Hematopoietic multipotent progenitor cell (in vitro differentiated cells): ENCODE measurements around the gene ATG7. TPM values are rescaled to one million over a fixed set of nuclear protein-coding genes. Genes with fewer than 3 reads are reported as not detected.

Experiments used
- DNase-seq, 3 donors: peaks; one replicate each; pipeline ENCODE4 v3.0.0-alpha.2; 2011 to 2015; ENCODE audit warnings: low read depth in 2 of 3, low spot score in 2 of 3
- total RNA-seq: library from RNA; depleted of rRNA; stranded (reverse); fragments of >200 nt; gene quantifications from one replicate; pipeline ENCODE4 v1.2.3, GENCODE V29; 2012

ATG7 gene
- total RNA-seq, 1 donor: 33.9 TPM

- DNase-seq: no peak
Measured at GRCh38 chr3:11545186-11545851, 273.1 kb downstream of the ATG7 start.

GRCh38 chr3:11546657-11547302 lies 274.6 kb downstream of the ATG7 start:
- no peak for DNase-seq

DNA sequence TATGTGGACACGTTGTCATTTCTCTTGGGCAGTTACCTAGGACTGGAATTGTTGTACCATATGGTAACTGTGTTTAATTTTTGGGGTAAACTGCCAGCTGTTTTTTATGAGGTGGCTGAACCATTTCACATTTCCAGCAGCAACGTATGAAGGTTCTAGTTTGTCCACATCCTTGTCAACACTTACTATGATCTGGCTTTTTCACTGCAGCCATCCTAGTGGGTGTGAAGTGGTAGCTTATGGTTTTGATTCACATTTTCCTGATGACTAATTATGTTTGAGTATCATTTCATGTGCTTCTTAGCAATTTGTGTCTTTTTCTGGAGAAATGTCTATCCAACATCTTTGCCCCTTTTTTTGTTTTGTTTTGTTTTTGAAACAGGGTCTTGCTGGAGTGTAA lies 275.3 kb downstream of the ATG7 start:
- no peak for DNase-seq

GRCh38 chr3:11548721-11549131 lies 276.5 kb downstream of the ATG7 start:
- DNase-seq: no peak

DNA sequence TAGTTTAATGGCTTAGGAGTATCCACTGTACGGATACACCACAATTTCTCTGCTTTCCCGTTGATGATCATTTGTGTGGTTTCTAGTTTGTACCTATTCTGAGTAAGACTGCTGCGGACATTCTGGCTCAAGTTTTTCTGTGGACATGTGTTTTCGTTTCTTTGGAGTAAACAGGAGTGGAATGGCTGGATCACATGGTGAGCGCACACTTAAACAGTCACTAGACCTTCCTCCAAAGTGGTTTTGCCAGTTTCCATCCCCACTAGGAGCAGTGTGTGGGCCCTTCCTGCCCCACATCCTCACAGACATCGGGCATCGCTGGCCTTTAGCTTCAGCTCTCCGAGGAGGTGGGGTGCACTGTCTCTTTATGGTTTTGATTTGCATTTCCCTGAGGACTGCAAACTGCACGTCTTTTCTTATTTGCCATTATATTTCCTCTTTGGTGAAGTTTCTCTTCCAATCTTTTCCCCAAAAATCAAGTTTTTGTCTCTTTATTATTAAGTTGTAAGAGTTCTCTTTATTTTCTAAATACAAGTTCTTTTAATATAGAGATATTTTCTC lies 277.5 kb downstream of the ATG7 start:
- DNase-seq: no peak

GRCh38 chr3:11551036-11551435 lies 278.8 kb downstream of the ATG7 start:
- no peak for DNase-seq

DNA sequence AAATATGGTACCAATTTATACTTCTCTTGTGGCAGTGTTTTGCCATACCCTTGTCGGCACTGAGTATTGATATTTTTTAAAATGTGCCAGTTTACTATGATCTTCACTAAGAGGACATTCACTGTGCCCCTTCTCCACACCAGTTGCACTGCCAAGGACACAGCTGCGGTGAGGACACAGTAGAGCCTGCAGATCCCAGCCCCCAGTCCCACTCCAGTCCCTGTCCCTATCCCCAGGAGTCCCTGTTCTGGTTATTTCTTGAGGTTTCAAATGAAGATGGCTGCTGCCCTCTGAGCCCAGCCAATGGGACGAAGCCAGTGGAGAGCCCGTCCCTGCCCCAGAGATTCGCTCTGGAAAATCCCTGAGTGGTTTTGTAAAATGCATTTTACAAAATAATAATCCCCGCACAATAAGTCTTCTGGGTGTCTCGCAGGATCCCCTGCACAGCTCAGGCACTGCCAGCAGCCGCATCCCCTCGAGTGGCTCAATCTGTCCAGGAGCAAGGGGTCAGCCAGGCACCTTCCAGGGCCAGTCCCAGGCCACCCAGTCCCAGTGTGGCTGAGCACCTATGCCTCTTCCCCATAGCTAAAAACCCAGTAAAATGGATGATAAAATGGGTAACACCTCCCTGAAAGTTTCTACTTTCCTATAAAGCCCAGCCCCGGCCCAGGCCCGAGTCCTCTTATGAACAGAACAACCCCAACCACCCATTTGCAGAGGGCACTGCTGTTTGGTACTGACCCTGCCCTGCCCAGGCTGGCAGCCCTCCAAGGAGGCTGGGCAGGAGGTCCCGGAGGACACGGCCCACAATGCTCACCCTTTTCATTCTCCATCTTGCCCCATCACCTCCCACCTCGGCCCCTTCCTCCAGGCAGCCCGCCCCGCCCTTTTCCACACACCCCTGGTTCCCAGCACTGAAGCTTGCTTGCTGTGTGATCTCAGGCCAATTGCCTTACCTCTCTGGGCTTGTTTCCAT lies 280.4 kb downstream of the ATG7 start:
- DNase-seq: no peak

DNA sequence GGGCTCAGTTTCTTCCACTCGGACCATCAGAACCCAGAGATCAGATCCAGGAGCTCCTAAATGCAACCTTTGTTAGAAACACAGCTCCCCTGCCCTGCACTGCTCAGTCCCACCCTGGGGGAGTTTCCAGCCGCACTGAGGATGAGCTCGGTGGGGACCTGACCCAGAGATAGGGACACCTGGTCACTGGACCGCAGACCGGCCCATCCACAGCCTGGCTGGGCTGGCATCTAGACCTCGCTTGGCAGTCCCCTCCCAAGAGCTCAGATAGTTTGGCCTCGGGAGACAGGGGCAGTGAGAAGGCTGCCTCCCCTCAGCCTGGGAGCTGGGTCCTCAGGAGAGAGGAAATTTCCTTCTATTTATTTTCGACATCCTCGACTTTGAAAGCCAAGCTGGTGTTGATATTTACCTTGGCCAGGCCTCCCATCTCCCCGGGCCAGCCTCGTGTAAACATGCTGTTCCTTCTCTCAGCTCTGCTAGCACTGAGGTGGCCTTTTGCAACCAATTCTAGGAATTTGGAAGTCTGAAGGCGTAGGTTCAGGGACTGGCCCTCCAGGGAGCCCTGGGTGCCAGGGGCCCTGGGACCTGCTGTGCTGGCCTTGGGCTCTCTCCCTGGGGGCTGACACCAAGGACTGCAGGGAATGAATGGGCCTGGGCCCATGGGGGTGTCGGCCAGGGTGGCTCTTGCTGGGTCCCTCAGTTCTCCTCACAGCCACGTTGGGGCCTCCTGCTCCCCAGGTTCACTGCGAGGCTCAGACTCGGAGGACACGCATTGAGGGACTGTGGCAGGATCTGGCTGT lies 281.4 kb downstream of the ATG7 start:
- DNase-seq: no peak

DNA sequence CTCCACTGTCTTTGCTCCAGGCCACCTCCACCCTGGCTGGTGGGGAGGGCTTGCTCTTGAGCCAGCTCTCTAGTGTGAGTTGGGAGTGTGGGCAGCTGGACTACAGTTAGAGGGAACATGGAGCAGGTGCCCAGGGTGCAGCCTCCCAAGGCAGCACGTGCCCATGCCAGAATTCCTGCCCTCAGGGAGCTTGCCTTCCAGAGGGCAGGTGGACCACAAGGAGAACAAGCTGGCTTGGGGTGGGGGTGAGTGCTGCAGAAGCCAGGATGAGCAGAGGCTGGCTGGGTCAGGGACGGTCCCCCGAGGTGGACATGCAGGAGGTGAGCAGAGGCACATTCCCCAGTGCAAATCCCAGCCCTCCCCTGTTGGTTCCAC lies 282.0 kb downstream of the ATG7 start:
- no peak for DNase-seq

DNA sequence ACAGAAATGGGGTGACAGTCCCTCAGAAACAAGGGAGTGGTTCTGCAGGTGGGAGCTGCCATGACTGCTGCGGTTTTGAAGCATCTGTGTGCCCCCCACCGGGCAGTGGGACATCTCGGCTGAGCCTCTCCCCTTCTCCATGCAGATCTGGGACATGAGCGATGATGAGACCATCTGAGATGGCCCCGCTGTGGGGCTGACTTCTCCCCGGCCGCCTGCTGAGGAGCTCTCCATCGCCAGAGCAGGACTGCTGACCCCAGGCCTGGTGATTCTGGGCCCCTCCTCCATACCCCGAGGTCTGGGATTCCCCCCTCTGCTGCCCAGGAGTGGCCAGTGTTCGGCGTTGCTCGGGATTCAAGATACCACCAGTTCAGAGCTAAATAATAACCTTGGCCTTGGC lies 282.5 kb downstream of the ATG7 start:
- DNase-seq: no peak

DNA sequence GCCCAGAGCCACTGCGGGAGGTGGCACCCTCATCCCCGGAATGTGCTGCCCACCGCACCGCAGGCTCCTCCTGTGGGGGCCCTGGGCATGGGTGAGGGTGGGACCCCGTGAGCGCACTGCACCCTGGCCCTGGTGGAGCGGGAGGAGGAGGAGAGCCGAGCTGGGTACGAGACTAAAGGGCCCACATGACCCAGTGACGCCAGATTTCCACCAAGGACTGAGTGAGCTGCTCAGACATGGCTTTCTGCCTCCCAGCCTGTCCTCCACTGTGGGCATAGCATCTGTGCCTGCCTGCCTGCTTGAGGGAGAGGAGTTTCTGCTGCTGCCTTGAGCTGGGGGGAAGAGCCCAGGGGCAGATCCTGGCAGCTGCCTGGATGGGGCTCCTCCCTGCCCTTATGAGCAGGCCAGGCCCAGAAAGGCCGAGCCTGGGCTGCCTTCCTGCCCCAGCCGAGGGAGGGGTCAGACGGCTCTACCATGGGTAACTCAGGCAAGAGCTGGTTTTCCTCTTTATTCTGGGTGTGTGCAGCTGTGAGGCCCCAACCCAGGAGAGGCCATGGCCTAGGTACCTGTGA lies 283.1 kb downstream of the ATG7 start:
- no peak for DNase-seq

DNA sequence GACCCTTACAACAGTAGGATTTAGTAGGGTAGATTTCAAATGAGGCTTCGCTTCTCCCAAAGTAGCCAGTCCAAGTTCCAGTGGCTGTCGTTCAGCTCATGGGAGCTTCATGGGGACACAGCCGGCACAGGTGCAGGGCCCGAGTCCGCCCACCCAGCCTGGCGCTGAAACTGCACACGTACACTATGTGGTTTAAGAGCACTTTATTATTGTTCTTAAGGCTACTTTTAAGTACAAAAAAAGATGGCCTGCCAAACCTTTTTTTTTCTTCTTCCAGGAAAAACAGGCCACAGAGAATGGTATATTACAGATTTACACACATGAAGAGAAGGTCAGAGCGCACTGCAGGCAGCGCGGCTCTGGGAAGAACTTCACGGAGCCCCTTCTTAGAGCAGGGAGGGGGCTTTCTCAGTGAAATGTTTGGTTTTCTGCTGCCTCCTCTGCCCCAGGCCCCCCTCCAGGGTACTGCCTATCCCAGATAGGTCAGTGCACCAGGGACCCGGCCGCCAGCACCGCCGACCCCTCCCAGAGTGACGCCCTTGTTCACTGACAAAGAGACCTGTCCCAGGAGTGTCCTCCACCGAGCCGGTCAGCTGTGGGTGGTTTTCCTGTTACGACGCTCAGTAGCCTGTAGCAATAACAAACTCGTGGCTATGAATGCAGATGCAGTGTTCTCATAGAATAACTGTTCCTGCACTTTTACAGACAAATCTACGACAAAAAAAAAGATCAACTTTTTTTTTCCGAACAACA lies 283.9 kb downstream of the ATG7 start:
- no peak for DNase-seq

DNA sequence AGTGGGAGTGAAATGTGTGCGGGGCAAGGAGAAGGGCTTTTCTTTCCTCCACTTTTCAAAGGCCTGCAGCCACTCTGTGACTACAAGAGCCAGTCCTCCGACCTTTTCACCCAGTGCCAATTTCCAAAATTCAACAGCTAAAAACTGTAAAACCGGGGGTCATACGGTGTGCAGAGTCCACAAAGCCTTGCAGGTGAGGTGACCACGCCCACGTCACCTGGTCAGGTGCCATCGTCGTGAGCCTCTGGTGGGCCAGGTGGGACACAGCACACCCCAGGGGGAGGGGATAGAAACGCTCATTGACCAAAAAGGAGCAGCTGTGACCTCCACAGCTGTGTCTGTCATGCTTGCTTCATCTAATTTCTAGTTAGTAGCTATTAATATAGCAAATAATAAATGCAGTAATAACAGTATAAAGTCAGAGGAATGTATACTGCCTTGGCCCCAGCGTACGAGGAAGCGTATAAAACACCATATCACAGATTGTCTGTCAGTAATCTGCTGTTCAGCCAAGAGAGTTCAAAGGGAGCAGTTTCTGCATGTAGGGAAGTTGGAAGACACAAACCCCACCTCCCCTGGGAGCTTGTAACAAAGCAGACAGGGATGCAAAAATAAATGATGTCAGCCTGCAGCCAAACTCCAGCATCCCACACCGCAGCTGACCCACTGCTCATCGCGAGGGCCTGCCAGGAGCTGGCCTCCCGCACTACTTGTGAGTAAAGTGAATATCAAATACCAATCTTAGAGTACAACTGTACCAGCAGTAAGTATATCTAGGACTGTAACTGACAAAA lies 284.9 kb downstream of the ATG7 start:
- no peak for DNase-seq

GRCh38 chr3:11558002-11558401 lies 285.8 kb downstream of the ATG7 start:
- DNase-seq: no peak

GRCh38 chr3:11558411-11558903 lies 286.3 kb downstream of the ATG7 start:
- no peak for DNase-seq

DNA sequence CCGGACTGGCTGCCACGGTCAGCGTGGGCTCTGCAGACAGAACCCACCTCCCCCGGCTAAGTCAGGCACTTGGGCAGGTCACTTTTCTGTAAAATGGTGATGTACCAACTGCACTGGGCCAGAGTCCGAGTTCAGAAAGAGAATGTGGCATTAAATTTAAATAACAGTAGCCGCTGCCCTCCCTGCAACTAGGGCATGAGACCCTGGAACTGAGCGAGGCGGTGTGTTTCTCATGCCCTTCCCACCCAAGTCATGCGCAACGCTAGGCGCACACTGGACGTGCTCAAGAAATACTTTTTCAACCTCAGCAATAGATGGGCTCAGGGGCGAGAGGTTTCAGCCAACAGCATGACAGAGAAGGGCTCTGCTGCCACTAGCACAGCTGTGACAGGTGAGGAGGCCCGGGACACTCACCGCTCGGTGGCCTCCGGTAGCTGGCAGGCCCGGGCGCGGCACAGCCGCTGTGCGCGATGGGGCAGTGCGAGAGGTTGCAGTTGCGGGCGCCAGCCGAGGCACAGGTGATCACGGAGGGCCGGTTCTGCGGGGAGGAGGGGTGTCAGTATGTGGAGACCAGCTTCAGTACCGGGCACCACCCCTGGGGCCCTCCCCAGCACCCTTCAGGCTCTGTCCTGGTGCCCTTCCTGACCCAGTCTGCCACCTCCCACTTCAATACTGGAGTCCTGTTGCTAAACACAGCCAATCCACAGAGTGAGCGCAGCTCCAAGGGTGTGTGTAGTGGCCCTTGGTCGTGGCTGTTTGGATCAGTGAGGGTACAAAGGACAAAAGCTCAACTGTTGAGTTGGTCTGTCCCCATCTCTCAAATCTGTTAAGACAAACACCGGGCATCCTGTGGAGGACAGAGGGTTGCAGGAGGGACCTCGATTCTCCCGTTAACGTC lies 287.0 kb downstream of the ATG7 start:
- DNase-seq: no peak
